ENCODE results near the gene PKN2.

Gene PKN2

DNA sequence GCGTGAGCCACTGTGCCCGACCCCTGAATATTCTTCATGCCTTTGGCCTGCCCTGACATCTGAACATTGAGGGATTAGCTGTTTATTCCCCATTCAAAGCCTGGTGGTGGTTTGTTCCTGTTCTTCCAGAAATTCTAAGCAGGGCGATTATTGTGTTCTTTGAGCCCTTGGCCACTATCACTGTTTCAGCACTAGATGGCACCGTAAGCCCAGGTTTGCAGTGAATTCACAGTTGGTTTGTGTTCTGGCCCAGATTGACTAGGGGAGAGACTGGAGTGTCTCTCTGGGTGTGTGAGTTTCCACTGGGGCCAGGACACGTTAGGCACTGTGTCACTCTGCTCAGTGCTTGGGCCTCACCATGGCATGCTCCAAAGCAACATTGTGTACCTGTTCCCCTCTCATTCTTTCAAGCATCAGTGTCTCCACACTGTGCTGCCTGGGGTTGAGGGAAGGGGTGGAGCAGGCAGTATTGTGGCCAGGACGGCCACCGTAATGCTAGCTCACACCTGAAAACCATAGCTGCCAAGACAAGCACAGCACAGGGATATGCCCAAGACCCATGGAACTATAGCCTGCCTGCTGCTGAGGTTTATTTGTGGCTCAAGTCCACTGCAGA lies 52.7 kb downstream of the PKN2 start:
- no peak for DNase-seq

GRCh38 chr1:88737338-88737927 lies 53.4 kb downstream of the PKN2 start:
- no peak for DNase-seq

- DNase-seq, result no peak
Observed at GRCh38 chr1:88740784-88741183, 56.7 kb downstream of the PKN2 start.

DNA sequence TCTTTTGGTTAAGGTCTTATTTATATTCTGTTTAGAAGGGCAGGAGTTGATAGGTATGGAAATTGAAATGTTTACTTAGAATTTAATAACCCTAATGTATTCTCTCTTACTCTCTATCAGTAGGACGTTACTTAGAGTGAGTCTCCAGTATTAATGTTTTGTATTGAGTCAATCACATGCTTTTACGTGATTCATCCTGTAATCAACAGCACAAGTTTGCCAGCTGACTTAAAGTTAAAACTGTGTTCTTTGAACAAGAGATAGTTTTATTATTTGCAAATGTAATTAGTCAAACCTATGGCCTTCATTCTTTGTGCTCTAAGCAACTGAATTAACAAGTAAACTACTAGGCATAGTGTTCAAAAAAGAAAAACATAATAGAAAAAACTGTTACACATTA lies 57.3 kb downstream of the PKN2 start:
- no peak for DNase-seq

DNA sequence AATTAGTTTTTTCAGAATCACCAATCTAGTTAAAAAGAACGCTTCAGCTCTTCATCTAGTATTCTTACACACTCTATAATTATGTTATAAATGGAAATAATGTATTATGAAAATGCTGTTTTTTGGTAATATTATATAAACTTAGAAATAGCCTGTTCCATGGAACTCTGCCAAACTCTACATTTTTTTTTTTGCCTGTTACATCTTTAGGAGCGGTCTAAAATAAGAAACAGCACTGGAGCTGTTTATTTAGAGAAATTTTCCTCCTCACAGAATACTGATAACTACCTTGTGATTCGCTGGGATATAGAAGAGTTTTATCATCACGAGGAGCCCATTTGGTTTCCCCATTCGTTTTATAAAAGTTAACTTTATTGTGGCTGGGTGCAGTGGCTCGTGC lies 58.5 kb downstream of the PKN2 start:
- DNase-seq, result no peak

GRCh38 chr1:88744142-88744541 lies 60.1 kb downstream of the PKN2 start:
- DNase-seq, result no peak

GRCh38 chr1:88746916-88747315 lies 62.8 kb downstream of the PKN2 start:
- no peak for DNase-seq

DNA sequence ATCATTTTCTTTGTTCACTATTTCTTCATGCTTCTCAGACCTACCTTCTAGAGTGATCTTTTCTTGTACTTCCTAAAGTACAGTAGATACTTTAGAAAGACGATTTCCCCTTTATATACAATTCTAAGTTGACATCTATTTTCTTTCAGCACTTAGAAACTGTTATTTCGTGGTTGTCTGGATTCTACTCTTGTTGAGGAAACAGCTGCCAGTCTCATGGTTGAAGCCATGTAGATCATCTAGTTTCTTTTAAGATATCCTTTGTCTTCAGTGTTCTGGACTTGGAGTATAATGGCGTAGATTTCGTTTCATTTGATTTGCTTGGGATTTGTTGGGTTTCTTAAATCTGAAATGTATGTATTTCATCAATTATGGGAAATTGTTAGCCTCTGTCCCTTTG lies 67.6 kb downstream of the PKN2 start:
- DNase-seq, result no peak

DNA sequence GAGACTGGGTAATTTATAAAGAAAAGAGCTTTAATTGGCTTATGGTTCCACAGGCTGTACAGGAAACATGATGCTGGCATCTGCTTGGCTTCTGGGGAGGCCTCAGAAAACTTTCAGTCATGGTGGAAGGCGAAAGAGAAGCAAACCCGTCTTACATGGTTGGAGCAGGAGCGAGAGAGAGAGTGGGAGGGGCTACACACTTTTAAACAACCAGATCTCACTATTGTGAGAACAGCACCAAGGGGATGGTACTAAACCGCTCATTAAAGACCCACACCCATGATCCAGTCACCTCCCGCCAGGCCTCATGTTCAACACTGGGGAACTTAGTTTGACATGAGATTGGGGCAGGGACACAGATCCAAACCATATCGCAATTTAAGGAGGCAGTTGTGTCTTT lies 69.4 kb downstream of the PKN2 start:
- DNase-seq, result no peak

DNA sequence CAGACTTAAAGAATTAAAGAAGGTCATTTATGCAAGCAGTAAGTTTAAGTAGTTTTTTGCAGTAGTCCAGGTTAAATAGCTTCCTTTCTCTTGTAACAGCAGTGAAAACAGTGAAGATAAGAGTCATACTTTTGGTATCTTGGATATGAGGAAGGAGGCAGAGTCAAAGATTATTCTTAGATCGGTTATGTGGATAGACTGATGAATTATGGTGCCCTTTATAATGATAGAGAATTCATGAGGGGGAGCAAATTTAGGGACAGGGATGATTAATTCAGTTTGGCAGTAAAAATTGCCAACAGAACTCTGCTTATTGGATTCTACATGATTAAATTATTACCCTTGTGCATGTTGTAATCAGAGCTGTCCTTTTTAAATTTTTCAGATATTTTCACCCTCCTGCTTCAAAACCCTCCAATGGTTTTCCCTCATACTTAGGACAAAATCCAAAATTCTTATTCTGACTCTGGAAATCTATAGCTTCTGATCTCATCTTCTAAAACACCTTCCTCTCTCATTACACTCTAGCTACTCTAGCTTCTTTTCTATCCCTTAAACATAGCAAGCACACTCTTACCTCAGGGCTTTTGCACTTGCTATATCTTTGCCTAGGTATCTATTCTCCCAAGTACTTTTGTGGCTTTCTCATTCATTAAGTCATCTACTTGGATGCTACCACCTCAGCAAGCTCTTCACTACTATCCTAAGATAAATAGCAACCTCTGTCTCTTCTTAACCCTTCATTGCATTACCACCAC lies 79.8 kb downstream of the PKN2 start:
- no peak for DNase-seq

GRCh38 chr1:88768187-88768586 lies 84.1 kb downstream of the PKN2 start:
- DNase-seq, result no peak

DNA sequence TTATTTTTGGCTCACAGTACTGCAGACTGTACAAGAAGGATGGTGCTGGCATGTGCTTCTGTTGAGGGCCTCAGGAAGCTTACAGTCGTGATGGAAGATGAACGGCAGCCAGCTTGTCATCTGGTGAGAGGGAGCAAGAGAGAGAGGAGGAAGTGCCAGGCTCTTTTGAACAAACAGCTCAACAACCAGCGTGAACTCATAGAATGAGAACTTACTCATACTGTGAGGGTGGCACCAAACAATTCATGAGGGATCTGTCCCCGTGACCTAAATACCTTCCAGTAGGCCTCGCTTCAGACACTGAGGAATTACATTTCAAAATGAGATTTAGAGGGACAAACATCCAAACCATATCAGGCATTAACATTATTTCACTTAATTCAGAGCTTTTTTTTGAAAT lies 84.7 kb downstream of the PKN2 start:
- no peak for DNase-seq

DNA sequence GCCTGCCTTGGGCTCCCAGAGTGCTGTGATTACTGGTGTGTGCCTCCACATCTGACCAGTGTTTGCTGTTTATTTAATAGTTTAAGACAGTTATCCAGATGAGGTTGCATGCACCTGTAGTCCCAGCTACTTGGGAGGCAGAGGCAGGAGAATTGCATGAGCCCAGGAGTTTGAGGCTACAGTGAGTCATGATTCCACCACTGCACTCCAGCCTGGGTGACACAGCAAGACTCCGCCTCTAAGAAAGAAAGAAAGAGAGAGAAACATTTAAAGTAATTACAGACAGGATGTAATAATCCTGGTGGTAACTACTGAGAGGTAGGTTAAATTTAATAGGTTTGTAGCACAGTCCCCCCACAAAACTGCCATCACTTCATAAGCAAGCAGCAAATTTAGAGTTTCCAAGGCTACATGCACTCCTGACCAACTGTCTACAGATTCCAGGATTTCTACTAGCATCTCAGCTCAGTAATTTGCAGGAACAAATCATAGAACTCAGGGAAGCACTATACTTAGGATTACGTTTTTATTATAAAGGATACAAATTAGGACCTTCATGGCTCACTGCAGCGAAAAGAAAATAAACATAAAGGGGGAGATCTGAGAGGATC lies 89.6 kb downstream of the PKN2 start:
- DNase-seq, result peak; percentile 4

- no peak for DNase-seq
Observed at GRCh38 chr1:88774151-88774556, 90.1 kb downstream of the PKN2 start.

DNA sequence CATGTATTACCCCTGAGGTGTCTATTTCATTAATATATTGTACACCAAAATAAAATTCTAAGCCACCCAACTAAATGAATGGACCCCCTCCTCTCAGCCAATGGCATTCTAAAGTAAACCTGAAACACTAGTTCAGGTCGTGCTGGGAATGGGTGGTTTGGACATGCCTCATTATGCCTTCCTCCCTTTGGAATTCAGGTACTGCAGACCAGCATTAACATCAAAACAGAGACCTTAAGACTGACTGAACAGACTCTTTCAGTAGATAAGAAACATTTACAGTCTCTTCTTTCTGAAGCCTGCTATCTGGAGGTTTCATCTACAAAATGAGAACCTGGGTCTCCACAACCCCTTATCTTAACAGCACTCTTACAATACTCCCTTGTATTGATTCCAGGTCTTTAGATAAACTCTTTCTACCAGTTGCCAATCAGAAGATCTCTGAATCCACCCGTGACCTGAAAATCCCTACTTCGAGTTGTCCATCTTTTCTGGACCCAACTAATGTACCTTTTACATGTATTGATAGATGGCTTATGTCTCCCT lies 93.6 kb downstream of the PKN2 start:
- DNase-seq, result no peak

DNA sequence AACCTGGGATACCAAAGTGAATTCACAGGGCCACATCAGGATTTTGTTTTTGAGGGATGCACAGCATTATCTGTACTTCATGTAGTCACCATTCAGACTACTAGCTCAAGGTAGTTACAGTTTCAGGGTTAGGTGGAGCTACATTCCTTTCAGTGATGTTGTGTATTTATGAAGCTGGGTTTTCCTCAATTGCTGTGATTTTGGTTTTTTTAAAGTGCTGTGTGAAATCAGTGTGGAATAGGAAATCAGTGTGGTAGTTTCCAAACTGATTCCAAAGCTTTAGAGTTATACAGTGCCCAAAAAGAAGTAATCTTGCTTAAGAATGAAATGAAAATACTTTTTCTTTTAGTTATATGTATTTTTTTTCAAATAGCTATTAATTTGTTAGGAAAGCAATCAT lies 95.8 kb downstream of the PKN2 start:
- DNase-seq, result no peak

- no peak for DNase-seq
Observed at GRCh38 chr1:88780485-88780884, 96.4 kb downstream of the PKN2 start.

- no peak for DNase-seq
Observed at GRCh38 chr1:88783145-88783544, 99.1 kb downstream of the PKN2 start.

DNA sequence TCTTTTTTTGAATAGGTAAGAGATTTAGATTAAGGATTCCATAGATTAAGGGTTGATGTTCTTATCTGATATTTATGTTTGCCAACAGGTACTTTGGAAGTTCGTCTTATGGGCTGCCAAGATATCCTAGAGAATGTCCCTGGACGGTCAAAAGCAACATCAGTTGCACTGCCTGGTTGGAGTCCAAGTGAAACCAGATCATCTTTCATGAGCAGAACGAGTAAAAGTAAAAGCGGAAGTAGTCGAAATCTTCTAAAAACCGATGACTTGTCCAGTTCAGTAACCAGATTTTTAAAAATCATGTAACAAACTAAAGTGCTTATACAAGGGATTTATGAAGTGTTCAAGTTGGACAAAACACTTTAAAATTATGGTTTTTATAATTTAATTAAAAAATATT lies 100.5 kb downstream of the PKN2 start:
- no peak for DNase-seq

DNA sequence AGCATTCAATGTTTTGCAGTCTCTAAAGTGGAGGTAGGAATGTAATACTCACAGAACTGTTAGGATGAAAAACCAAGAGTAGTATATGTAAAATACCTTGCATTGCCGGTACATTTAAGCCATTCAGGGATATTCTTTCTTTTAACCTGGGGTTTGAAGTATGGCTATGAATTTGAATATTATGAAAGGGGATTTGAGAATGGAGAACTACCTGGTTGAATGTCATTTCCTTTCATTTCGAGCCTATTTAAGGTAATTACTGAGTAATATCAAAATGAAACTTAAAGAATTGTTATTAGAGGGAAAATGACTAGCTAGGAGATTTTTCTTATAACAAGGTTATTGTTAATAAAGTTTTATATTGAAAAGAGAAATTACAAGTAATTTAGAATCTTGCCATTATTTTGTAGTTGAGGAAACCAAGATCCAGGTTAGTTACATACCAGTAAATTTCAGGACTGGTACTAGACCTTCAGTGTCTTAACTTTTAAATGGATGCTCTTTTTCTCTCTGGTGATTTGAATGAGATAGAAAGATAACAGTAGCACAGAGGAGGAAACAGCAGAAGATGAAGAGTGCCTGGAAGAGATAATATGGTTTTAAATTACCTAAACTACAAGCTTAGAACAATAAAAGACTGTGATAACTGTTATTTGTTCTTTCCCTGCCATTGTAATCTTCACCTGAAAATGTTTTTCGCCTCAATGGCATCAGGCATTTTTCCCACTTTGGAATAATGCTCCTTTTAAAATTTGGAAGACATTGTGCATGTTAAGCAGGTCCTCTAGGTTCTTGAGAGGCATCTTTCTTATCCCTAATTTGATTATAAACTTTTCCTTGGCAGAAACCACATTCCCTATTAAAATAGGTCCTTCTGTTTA lies 103.2 kb downstream of the PKN2 start:
- DNase-seq, result no peak

- DNase-seq, result no peak
Observed at GRCh38 chr1:88791192-88791591, 107.1 kb downstream of the PKN2 start.

GRCh38 chr1:88799491-88799890 lies 115.4 kb downstream of the PKN2 start:
- DNase-seq, result no peak
